GM12873 (cell line): ENCODE results near the gene CEBPZOS.

Experiments
- TF ChIP-seq, protein P1 (sequence below): IDR thresholded peaks from 2 replicates; pipeline ENCODE4 v1.5.1; 2012; ENCODE audit warnings: low read depth, mild to moderate bottlenecking, moderate library complexity, low read length, control low read depth; ENCODE audit not compliant: insufficient read depth; ENCODE audit errors: missing control alignments

CEBPZOS gene

GRCh38 chr2:37250869-37251740 is 54.8 kb downstream of the CEBPZOS start:
- TF ChIP-seq, protein P1, sequence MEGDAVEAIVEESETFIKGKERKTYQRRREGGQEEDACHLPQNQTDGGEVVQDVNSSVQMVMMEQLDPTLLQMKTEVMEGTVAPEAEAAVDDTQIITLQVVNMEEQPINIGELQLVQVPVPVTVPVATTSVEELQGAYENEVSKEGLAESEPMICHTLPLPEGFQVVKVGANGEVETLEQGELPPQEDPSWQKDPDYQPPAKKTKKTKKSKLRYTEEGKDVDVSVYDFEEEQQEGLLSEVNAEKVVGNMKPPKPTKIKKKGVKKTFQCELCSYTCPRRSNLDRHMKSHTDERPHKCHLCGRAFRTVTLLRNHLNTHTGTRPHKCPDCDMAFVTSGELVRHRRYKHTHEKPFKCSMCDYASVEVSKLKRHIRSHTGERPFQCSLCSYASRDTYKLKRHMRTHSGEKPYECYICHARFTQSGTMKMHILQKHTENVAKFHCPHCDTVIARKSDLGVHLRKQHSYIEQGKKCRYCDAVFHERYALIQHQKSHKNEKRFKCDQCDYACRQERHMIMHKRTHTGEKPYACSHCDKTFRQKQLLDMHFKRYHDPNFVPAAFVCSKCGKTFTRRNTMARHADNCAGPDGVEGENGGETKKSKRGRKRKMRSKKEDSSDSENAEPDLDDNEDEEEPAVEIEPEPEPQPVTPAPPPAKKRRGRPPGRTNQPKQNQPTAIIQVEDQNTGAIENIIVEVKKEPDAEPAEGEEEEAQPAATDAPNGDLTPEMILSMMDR: no peak
